T47D (cell line): Measurements from ENCODE around the gene MEG3.

Source experiments
- DNase-seq, 2 experiments: peaks; one replicate each; pipeline versions ENCODE4 v3.0.0 to v3.0.0-alpha.2; 2011 to 2012; ENCODE audit warnings: low read depth in 1 of 2, low spot score in 1 of 2
- JUND ChIP-seq: IDR thresholded peaks from 2 replicates; pipeline ENCODE4 v1.6.1; 2012; ENCODE audit warnings: low read depth
- in situ Hi-C: cut with HindIII; loops from 2 replicates; pipeline ENCODE4 v1.10.0; 2016; ENCODE audit warnings: low sequenced_read_pairs, low pct_unique_long_range_greater_than_20kb

MEG3 gene

DNA sequence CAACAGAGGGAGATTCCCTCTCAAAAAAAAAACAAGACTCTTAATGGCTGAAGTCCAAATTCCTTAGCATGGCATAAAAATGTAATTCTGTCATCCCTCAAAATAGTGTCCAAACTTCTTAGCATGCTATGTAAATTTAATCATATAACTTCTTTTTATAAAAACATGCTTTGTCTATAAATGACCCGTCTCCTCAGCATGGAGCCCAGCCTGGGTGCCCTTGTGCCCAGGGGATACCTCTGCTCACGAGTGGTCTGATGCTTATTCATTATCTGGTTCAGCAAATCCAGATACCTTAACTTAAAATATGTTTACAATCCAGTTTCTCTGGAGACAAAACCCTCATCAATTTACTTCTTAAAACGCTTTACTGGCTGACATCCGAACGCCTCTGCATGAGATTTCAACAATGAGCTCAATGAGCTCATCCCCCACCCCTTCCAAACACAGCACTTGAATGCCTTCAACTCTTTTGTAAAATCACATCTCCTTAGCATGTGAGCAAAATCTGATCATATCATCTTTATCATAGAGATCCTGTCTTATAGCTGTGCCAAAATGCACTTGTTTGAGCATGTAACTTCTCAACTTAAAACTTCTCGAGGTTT is 61.9 kb downstream of the MEG3 start:
- TF ChIP-seq JUND, result no peak
- DNase-seq, result no peak

DNA sequence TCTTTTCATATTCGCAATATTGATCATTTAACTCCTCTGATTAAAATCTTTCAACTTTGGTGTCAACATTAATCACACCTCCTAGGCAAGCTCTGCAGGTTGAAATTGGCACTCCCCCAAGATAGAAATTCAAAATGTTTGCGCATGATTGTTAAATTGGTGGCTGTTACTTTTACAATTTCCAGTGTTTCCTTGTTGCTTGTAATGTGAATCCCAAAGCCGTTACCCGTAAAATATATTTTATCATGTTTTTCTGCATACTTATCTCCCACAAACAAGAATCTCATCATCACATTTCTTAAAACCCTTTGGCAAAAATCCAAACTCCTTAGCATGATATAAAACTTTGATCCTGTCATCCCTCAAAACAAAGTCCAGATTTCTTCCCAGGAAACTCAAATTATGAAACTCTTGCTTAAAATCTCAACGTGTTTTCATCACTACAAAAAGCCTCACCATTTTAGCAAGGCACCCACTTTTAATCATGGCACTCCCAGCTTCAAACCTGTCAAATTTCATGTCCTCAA is 62.9 kb downstream of the MEG3 start:
- in situ Hi-C loops, result no loop called here
- no peak for TF ChIP-seq JUND
- DNase-seq, result no peak

More for the DNA sequence above, 61.9 kb downstream of the MEG3 start:
- in situ Hi-C loops, result no loop called here

DNA sequence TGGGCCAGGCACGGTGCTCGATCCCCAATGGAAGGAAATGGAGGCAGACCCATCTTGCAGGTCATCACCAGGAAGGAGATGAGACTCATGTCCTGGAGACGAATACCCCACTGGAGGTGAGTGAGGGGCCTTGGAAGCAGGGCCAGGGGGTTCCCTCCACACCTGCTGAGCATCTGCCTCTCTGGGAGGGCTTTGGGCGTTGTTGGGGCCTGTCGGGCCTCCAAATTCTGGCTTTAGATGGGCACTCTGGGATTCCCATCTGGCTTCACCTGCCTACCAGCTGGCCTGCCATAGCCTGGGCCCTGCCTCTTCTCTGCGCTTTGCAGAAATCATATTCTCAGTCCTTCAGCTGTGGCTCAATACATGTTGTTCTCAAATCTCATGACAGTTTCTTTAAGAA is 63.7 kb downstream of the MEG3 start:
- TF ChIP-seq JUND, result no peak
- no peak for DNase-seq
- in situ Hi-C loops, result no loop called here

DNA sequence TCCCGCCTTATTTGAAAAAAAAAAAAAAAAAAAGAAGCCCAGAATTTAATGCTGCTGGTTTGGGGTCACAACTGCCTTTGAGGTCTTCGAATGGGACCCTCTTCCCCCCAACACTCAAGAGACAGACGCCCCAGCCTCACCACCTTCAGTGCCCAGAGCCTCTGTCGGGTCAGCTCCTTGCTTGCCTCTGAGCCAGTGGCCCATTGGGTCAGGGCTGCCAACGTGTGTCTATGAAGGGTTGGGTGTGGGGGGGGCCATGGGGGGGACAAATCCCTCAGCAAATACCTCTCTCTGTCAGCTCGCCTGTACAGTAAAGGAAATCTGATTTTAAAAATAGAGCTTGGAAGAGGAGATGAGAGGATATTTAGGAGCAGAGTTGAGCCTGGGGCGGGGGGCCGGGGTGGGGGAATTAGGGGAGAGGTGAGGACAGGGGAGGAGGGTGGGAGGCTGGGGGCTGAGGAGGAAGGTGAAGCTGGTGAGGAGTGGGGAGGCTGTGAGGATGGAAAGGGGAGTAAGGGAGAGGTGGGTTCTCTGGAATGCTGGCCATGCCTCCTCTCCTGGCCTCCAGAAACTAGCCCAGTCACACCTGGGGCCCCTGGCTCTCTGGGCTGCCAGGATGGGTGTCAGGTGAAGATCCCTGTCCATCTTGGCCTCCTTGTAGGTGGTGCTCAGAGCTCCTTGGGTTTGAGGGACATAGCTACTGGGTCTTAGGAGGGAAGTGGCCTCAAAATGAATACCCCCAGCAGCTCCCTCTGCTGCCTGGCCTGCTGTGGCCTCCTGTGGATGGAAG is 64.3 kb downstream of the MEG3 start:
- in situ Hi-C loops, result no loop called here
- DNase-seq, result no peak
- no peak for TF ChIP-seq JUND

DNA sequence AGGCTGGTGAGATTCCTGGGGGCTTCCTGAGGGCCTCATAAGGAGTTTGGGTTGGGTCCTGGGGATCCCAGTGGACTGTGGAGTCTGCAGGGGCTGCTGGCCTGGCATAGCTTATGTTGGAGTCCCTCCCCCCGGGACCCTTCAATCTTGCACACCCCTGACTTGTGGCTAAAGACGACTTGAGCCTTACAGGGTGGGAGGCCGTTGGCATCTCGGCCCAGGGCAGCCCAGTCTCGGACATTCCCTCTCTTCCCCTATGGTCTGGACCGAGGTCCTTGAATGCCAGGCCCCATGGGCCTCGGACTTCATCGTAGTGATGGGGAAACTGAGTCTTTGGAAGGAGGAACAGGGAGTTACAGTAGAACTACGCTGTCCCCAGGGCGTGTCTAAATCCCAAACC is 65.1 kb downstream of the MEG3 start:
- TF ChIP-seq JUND, result no peak
- DNase-seq, result no peak
- in situ Hi-C loops, result no loop called here

DNA sequence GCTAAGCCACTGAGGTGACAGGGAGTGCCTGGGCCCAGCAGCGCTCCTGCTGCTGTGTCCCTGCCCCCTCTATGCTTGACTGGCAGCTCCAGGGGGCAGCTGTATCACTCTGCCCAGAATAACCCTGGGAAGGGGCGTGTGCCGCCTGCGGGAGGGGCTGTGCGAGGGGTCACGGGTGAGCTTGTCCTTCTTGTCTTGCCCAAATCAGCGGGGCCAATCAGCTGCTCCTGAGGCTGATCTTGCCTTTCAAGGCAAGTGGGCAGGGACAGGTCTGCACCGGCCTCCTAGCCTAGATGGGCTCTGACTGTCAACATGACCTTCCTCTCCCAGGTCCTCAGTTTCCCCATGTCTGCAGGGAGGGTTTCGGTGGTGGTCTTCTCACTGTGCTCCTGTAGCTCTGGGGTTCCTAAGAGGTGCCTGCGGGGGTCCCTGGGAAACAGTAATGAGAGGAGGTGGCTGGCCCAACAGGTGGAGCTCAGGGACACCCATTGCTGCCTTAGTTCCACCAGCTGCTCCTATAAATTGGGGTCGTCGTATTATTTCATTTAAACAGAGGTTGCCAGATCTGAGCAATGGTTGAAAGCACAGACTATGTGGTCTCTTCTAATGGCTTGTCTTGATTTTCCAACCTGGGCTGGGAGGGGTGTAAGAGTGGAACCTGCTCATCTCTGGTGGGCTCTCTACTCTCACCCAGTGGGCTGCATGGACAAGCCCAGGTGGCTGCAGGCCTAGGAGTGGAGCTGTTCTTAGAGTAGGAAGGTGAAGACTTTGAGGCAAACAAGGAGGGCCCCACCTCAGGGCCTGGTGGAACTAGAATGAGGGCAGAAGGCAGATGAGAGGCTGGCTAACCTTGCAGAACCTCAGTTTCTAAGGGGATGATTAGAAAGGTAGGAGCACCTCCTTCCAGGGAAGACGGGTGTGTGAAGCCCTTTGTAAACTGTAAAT is 65.9 kb downstream of the MEG3 start:
- in situ Hi-C loops, result no loop called here
- TF ChIP-seq JUND, result no peak
- DNase-seq, result no peak

DNA sequence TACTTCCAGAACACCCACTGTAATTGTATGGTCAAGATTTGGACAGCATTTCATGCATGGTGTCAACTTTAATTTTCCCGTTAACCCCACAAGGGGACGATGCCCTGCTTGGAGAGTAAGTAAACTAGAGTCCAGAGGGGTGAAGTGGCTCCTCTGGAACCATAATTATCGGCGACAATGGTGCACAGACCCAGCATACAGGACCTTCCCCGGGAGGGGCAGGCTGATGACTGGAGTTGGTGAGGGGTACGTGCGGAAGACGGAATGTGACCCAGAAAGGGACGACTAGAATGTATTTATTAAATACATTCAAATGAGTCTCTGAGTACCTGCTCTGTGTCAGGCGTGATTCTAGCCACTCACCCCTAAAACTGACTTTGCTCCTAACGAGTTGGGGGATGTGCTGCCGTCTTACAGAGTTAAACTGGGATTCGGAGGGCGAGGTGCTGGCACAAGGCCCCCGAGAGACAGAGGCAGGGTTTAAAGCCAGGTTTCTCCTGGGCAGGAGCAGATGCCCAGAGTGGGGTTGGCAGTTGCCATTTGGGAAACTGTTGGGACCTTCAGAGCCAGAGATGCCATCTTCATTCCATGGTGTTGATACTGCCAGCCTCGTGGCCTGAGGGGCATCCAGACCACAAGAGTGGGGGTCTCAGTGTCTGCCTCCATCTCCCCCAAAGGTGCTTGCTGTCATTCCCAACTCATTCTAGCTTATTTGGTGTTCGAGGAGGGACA is 66.7 kb downstream of the MEG3 start:
- in situ Hi-C loops, result no loop called here
- no peak for TF ChIP-seq JUND
- DNase-seq, result no peak

DNA sequence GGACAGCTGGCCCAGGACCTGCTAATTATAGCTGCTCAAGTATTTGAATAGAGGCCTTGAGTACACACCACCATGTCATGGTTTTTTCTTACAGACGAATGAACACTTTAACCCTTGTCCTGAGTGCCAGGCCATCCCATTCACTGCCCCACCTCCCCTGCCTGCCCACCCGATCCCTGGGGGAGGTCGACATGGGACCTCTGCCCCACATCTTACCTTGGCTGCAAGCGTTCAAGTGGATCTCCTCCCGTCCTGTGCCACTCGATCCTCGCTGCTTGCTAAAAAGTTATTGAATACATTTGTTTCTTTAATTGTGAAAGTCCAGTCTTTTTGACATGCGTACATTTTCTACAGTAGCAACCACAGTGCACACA is 67.3 kb downstream of the MEG3 start:
- in situ Hi-C loops, result no loop called here
- no peak for TF ChIP-seq JUND
- DNase-seq, result no peak

DNA sequence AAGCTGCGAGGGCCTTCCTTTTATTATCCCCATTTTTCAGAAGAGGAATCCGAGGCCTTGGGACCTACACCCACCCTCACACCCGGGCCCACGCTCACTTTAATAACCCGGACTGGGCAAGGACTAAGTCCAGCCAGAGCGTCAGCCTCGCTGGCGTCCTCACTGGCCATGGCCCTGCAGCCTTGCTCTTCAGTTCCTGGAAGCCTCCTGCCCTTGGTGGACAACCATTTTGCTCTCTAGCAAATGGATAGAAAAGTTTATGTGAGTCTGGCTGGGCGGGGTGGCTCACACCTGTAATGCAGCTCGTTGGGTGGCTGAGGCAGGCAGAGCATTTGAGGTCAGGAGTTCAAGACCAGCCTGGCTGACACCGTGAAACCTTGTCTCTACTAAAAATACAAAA is 67.8 kb downstream of the MEG3 start:
- in situ Hi-C loops, result no loop called here
- no peak for DNase-seq
- no peak for TF ChIP-seq JUND

DNA sequence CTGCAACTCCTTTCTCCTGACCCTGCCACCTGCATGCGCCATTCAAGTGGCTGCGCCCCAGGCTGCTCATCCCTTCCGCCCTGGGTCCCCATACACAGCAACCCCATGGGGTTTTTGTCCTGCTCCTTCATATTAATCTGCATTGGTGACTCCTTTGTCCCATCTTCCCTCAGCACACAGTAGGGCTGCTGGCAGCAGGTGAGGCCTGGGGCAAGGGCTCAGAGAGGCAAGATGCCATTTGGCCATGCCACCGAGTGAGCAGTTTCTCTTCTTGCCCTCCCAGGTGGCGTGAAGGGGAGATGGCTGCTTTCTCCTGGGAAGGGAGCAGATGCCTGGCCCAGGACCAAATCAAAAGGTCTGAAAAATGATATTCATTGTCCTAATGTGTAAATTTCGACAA is 68.5 kb downstream of the MEG3 start:
- in situ Hi-C loops, result no loop called here
- no peak for DNase-seq
- no peak for TF ChIP-seq JUND

DNA sequence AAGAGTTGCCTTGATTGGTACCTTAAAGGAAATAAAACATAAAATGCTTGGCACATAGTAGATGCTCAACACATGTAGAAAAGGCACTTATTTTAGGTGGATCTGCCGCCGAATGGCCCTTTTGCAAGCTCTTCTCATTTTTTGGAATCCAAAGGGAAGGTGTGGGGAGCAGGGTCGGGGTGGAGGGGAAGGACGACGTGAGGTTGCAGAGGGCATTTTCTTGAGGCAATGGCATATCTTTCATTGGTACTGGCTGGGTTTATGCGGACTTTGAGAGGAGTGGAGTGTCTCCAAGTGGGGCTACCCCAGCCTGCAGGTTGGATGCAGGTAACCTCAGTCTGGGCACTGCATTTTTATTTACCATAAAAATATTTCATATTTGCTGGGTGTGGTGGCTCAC is 69.5 kb downstream of the MEG3 start:
- no peak for DNase-seq
- in situ Hi-C loops, result no loop called here
- TF ChIP-seq JUND, result no peak
